Activated B cell treated with CpG ODN at 0.5 μM for 24 hours (primary cell): Measurements from ENCODE around the gene PECR. TPM values are rescaled to one million over a fixed set of nuclear protein-coding genes. Genes with fewer than 3 reads are reported as not detected.

Experiments
- ATAC-seq: fragments of 200-7000 bp; cut with Tn5 transposase; one replicate; pipeline ENCODE4 v1.10.0; 2021; ENCODE audit warnings: low read depth, mild to moderate bottlenecking, moderate library complexity
- CTCF ChIA-PET: fragments of 350-600 bp; sonication (Branson Sonifier 250); formaldehyde crosslinking; loops from one replicate; lab custom pipeline; 2021; ENCODE audit warnings: antibody characterized with exemption; lab: Charles Lee
- POLR2A ChIA-PET: fragments of 350-600 bp; sonication (Branson Sonifier 250); formaldehyde crosslinking; loops from one replicate; lab custom pipeline; 2021; ENCODE audit warnings: antibody characterized with exemption; lab: Charles Lee
- DNase-seq: peaks from one replicate; pipeline ENCODE4 v3.0.0; 2022
- H3K27ac Mint-ChIP-seq: one replicate; pipeline ENCODE4 v1.8.0; 2020; ENCODE audit warnings: mixed read lengths
- H3K27me3 Mint-ChIP-seq: one replicate; pipeline ENCODE4 v1.8.0; 2021; ENCODE audit warnings: mixed read lengths
- H3K36me3 Mint-ChIP-seq: one replicate; pipeline ENCODE4 v1.8.0; 2021; ENCODE audit warnings: low read depth, mixed read lengths
- H3K4me1 Mint-ChIP-seq: one replicate; pipeline ENCODE4 v1.8.0; 2021; ENCODE audit warnings: mixed read lengths
- H3K4me3 Mint-ChIP-seq: one replicate; pipeline ENCODE4 v1.8.0; 2020; ENCODE audit warnings: mild to moderate bottlenecking, mixed read lengths
- H3K9me3 Mint-ChIP-seq: one replicate; pipeline ENCODE4 v1.8.0; 2020; ENCODE audit warnings: mixed read lengths
- CTCF ChIP-seq: fragments of 200-600 bp; IDR thresholded peaks from one replicate; pipeline ENCODE4 v1.8.0; 2022; ENCODE audit warnings: antibody characterized with exemption, mild to moderate bottlenecking
- intact Hi-C: fragments of 100-400 bp; cut with micrococcal nuclease; formaldehyde crosslinking; loops from one replicate; pipeline ENCODE4 v1.15.1; 2024
- total RNA-seq: library from RNA; stranded (reverse); gene quantifications from 2 replicates; pipeline ENCODE4 v1.2.3, GENCODE V29; 2022

Gene PECR
- total RNA-seq, 1 donor from 2014 or later: 10.0 TPM

DNA sequence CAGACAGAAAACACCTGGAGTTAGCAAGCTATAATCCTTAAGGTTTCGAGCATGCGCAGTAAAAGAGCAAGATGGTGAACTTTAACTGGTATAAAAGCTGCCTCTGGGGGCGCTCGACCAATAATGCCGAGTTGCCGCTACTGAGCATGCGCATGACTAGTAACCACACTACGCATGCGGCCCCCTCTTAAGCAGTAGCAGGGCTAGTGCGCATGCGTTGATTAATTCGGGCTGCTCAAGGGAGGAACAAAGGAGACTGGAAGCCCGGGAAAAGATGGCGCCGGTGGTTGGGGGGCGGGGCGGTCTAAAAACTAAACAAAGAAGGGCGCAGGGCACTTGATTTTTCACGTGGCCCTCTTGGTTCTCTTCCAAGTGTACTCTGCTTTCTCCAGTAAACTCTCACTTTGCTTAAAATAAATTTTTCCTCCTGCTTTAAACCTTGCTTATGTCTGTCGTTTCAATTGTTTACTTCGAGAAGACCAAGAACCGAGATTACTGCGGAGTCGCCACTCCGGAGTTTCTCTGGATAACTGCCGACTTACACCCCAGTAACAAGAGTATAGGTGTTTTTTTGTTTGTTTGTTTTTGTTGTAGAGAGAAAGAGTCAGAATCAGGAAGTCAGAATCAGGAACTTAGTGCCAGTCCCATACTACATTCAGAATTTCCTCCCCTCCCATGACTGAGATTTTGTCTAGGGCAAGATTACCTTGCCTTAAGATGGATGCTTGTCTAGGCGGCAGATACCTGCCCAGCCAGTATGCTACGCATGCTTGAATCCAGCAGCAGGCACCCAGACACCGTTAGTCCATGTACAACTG, 33.3 kb upstream of the PECR start:
- TF ChIP-seq CTCF: no peak
- ChIA-PET POLR2A (interaction anchor here (0.7 to 1.9 kb wide), 3 partner anchors 33 to 383 kb away, joined by 3 to 10 read pairs (median 3); partner anchors contain the start of genes PECR, RPL37A and TMEM169), CTCF (interaction anchor here (0.7 to 1.5 kb wide), 4 partner anchors 13 to 552 kb away, joined by 3 to 4 read pairs (median 4); no protein-coding TSS in a partner anchor)
- peaks cover 95% of the 10 kb centered on the region for H3K36me3 Mint-ChIP-seq
- intact Hi-C loops: loop anchor here (1.0 kb wide), 3 partner anchors 297 to 1306 kb away; partner anchors contain the start of genes BARD1, RPL37A and SMARCAL1
- H3K9me3 Mint-ChIP-seq: no peaks in the 10 kb centered on the region
- H3K27me3 Mint-ChIP-seq: no peaks in the 10 kb centered on the region
- ATAC-seq (peak; percentile 91), DNase-seq (peak; percentile 85)
- peaks cover 78% of the 10 kb centered on the region for H3K4me1 Mint-ChIP-seq
- H3K27ac Mint-ChIP-seq: peak overlapping the region; percentile 97
- peak overlapping the region; percentile 94 for H3K4me3 Mint-ChIP-seq

DNA sequence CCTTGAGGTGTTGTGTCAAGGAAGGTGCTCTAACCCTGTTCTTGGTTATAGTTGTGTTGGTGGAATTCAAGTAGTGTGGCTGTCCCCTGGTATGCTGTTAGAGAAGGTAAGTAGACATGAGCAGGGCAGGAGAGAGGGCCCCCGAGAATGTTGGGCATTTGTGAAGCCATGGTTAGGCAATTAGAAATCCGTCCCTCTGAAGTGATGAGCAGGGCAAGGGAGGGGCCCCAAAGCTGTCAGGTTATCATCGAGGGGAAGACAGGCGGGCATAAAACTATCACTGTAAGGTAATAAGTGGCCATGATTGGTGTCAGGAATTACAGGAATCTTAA, 32.7 kb upstream of the PECR start:
- no peaks in the 10 kb centered on the region for H3K9me3 Mint-ChIP-seq
- no peak for TF ChIP-seq CTCF

GRCh38 chr2:216113572-216113971, 32.0 kb upstream of the PECR start:
- Mint-ChIP-seq H3K27me3 (no peaks in the 10 kb centered on the region), H3K4me1 (peaks cover 85% of the 10 kb centered on the region), H3K36me3 (peaks cover 88% of the 10 kb centered on the region), H3K9me3 (no peaks in the 10 kb centered on the region), H3K4me3 (no peak overlapping the region), H3K27ac (peak overlapping the region; percentile 51)
- no peak for DNase-seq
- ATAC-seq: no peak
- TF ChIP-seq CTCF: no peak
- CTCF ChIA-PET: interaction anchor here (1.3 to 1.5 kb wide), 2 partner anchors 55 to 78 kb away, joined by 4 read pairs; no protein-coding TSS in a partner anchor
- intact Hi-C loops: no loop called here
- POLR2A ChIA-PET: interaction anchor here (0.7 to 1.9 kb wide), 2 partner anchors 32 to 115 kb away, joined by 3 to 10 read pairs; partner anchors contain the start of genes PECR and TMEM169

More for the DNA sequence above, 32.7 kb upstream of the PECR start:
- Mint-ChIP-seq H3K4me3 (peak overlapping the region; percentile 94), H3K36me3 (peaks cover 92% of the 10 kb centered on the region), H3K4me1 (peaks cover 80% of the 10 kb centered on the region), H3K27me3 (no peaks in the 10 kb centered on the region), H3K27ac (peak overlapping the region; percentile 97)
- POLR2A ChIA-PET: interaction anchor here (0.7 to 1.9 kb wide), 3 partner anchors 32 to 384 kb away, joined by 3 to 10 read pairs (median 3); partner anchors contain the start of genes PECR, RPL37A and TMEM169
- CTCF ChIA-PET: interaction anchor here (0.7 to 1.5 kb wide), 4 partner anchors 12 to 553 kb away, joined by 3 to 4 read pairs (median 4); no protein-coding TSS in a partner anchor
- peak; percentile 7 for ATAC-seq
- DNase-seq: no peak
- intact Hi-C loops: loop anchor here (1.0 kb wide), 3 partner anchors 298 to 1305 kb away; partner anchors contain the start of genes BARD1, RPL37A and SMARCAL1

- no peak overlapping the region for H3K4me3 Mint-ChIP-seq
- H3K27me3 Mint-ChIP-seq: no peaks in the 10 kb centered on the region
- peaks cover 81% of the 10 kb centered on the region for H3K36me3 Mint-ChIP-seq
- no peaks in the 10 kb centered on the region for H3K9me3 Mint-ChIP-seq
- ATAC-seq (no peak), DNase-seq (no peak)
- intact Hi-C loops: no loop called here
- POLR2A ChIA-PET: interaction anchor here (0.7 to 1.9 kb wide), 2 partner anchors 31 to 116 kb away, joined by 3 to 10 read pairs; partner anchors contain the start of genes PECR and TMEM169
- H3K27ac Mint-ChIP-seq: peak overlapping the region; percentile 51
- TF ChIP-seq CTCF: no peak
- peaks cover 88% of the 10 kb centered on the region for H3K4me1 Mint-ChIP-seq
- CTCF ChIA-PET: interaction anchor here (1.5 kb wide), 1 partner anchor 78 kb away, joined by 5 read pairs; no protein-coding TSS in a partner anchor
Observed at GRCh38 chr2:216112926-216113325, 31.3 kb upstream of the PECR start.

DNA sequence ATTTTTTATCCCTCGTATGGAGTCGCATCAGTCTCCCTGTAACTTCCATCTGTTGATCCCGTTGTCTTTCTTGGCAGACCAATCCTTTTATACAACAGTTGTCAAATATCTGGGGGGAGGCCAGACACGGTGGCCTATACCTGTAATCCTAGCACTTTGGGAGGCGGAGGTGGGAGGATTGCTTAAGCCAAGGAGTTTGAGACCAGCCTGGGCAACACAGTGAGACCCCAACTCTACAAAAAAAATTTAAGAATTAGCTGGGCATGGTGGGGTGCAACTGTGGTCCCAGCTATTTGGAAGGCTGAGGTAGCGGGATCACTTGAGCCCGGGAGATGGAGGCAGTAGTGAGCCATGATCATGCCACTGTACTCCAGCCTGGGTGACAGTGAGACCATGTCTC, 29.5 kb upstream of the PECR start:
- Mint-ChIP-seq H3K36me3 (peaks cover 63% of the 10 kb centered on the region), H3K4me3 (peak overlapping the region; percentile 49), H3K4me1 (peaks cover 74% of the 10 kb centered on the region), H3K27me3 (no peaks in the 10 kb centered on the region), H3K27ac (no peak overlapping the region), H3K9me3 (no peaks in the 10 kb centered on the region)
- ATAC-seq (no peak), DNase-seq (no peak)
- intact Hi-C loops: no loop called here
- POLR2A ChIA-PET: no interaction called here
- CTCF ChIA-PET: interaction anchor here (1.0 to 1.2 kb wide), 2 partner anchors 28 to 30 kb away, joined by 3 read pairs; partner anchors contain the start of genes PECR and TMEM169
- no peak for TF ChIP-seq CTCF
